ENCODE measurements around the gene MTCH1.

DNA sequence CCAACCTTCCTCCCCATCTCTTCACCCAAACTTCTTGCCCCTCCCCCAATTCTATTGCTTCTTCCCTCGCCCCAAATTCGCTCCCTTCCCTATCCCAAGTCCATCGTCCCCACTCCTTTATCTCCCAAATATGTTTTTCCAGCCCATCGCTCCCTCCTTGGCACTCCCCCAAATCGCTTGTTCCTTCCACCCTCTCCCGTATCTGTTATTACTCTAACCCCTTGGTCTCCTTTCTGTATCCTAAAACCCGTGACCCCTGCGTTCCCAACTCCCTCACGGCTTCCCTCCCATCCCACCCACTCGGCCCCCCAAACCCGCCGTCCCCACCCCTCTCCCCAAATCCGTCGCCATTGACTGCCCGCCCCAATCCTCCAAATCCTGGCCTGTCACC lies 584 bp downstream of the MTCH1 start:
- TF ChIP-seq, protein P1, sequence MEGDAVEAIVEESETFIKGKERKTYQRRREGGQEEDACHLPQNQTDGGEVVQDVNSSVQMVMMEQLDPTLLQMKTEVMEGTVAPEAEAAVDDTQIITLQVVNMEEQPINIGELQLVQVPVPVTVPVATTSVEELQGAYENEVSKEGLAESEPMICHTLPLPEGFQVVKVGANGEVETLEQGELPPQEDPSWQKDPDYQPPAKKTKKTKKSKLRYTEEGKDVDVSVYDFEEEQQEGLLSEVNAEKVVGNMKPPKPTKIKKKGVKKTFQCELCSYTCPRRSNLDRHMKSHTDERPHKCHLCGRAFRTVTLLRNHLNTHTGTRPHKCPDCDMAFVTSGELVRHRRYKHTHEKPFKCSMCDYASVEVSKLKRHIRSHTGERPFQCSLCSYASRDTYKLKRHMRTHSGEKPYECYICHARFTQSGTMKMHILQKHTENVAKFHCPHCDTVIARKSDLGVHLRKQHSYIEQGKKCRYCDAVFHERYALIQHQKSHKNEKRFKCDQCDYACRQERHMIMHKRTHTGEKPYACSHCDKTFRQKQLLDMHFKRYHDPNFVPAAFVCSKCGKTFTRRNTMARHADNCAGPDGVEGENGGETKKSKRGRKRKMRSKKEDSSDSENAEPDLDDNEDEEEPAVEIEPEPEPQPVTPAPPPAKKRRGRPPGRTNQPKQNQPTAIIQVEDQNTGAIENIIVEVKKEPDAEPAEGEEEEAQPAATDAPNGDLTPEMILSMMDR (IDR thresholded peaks at IDR 0.05; ENCODE audit: low read length) = no peak
- TF ChIP-seq EZH2 (IDR thresholded peaks at IDR 0.05; ENCODE audit: borderline replicate concordance, low read length) = no peak

All from OCI-LY1 (cell line).